Measurements from ENCODE around the gene OTUD1. TPM values are rescaled to one million over a fixed set of nuclear protein-coding genes. Genes with fewer than 3 reads are reported as not detected.

OTUD1 gene
- total RNA-seq, 2 experiments from 2014 or later, result 94.5 to 94.8 TPM

- DNase-seq, result no peak
- no peak overlapping the region for H3K27ac Mint-ChIP-seq
- CTCF ChIA-PET, result no interaction called here
- intact Hi-C loops (cut with DNase I, micrococcal nuclease), result no loop called here
- Histone ChIP-seq H3K36me3 (ENCODE audit: insufficient read depth, low read length) (no peaks in the 10 kb centered on the region), H3K27me3 (ENCODE audit: control insufficient read depth in 1 of 2, insufficient read depth in 2 of 2, low read length in 2 of 2) (peaks cover 0 to 2% of the 10 kb centered on the region in 2 experiments), H3K4me3 (ENCODE audit: low read length) (no peak overlapping the region), H3K27ac (ENCODE audit: low read depth in 1 of 2, low read length in 2 of 2) (no peak overlapping the region), H3K4me1 (ENCODE audit: insufficient read depth, low read length) (no peaks in the 10 kb centered on the region), H3K9me3 (ENCODE audit: control insufficient read depth in 1 of 2, insufficient read depth in 1 of 2, low read length in 2 of 2) (no peaks in the 10 kb centered on the region)
- H3K9me3 Mint-ChIP-seq, result no peaks in the 10 kb centered on the region
- H3K27me3 Mint-ChIP-seq, result peaks cover 22% of the 10 kb centered on the region
- no peaks in the 10 kb centered on the region for H3K36me3 Mint-ChIP-seq (ENCODE audit: low read depth)
- TF ChIP-seq CTCF (IDR thresholded peaks at IDR 0.05), result no peak
- POLR2A ChIA-PET, result no interaction called here
- H3K4me1 Mint-ChIP-seq (ENCODE audit: low read depth), result no peaks in the 10 kb centered on the region
- H3K4me3 Mint-ChIP-seq, result no peak overlapping the region
- no peak for ATAC-seq (ENCODE audit: poor library complexity)
These were observed 35.2 kb downstream of the OTUD1 start for GRCh38 chr10:23474081-23474480.

- peaks cover 17% of the 10 kb centered on the region for H3K27me3 Mint-ChIP-seq
- Histone ChIP-seq H3K4me1 (ENCODE audit: insufficient read depth, low read length) (no peaks in the 10 kb centered on the region), H3K27ac (ENCODE audit: low read depth in 1 of 2, low read length in 2 of 2) (no peak overlapping the region), H3K9me3 (ENCODE audit: control insufficient read depth in 1 of 2, insufficient read depth in 1 of 2, low read length in 2 of 2) (no peaks in the 10 kb centered on the region), H3K27me3 (ENCODE audit: control insufficient read depth in 1 of 2, insufficient read depth in 2 of 2, low read length in 2 of 2) (peaks cover 0 to 2% of the 10 kb centered on the region in 2 experiments), H3K4me3 (ENCODE audit: low read length) (no peak overlapping the region), H3K36me3 (ENCODE audit: insufficient read depth, low read length) (no peaks in the 10 kb centered on the region)
- no peaks in the 10 kb centered on the region for H3K36me3 Mint-ChIP-seq (ENCODE audit: low read depth)
- ChIA-PET CTCF (no interaction called here), POLR2A (no interaction called here)
- no peaks in the 10 kb centered on the region for H3K4me1 Mint-ChIP-seq (ENCODE audit: low read depth)
- H3K4me3 Mint-ChIP-seq, result no peak overlapping the region
- ATAC-seq (ENCODE audit: poor library complexity) (no peak), DNase-seq (no peak)
- H3K9me3 Mint-ChIP-seq, result no peaks in the 10 kb centered on the region
- no peak for TF ChIP-seq CTCF (IDR thresholded peaks at IDR 0.05)
- intact Hi-C loops (cut with DNase I, micrococcal nuclease), result no loop called here
- H3K27ac Mint-ChIP-seq, result no peak overlapping the region
These were observed 35.8 kb downstream of the OTUD1 start for GRCh38 chr10:23474626-23475025.

GRCh38 chr10:23478570-23478969 is 39.7 kb downstream of the OTUD1 start:
- H3K4me1 ChIP-seq (ENCODE audit: insufficient read depth, low read length), result no peaks in the 10 kb centered on the region
- POLR2A ChIA-PET, result no interaction called here
- CTCF ChIA-PET, result no interaction called here
- no peak overlapping the region for H3K27ac ChIP-seq (ENCODE audit: low read depth in 1 of 2, low read length in 2 of 2)
- intact Hi-C loops (cut with DNase I, micrococcal nuclease), result no loop called here
- no peak for TF ChIP-seq CTCF (IDR thresholded peaks at IDR 0.05)
- H3K36me3 Mint-ChIP-seq (ENCODE audit: low read depth), result no peaks in the 10 kb centered on the region
- DNase-seq, result no peak
- no peak for ATAC-seq (ENCODE audit: poor library complexity)
- H3K9me3 ChIP-seq (ENCODE audit: control insufficient read depth in 1 of 2, insufficient read depth in 1 of 2, low read length in 2 of 2), result no peaks in the 10 kb centered on the region
- no peak overlapping the region for H3K4me3 ChIP-seq (ENCODE audit: low read length)
- no peaks in the 10 kb centered on the region for H3K36me3 ChIP-seq (ENCODE audit: insufficient read depth, low read length)
- H3K4me1 Mint-ChIP-seq (ENCODE audit: low read depth), result no peaks in the 10 kb centered on the region
- H3K4me3 Mint-ChIP-seq, result no peak overlapping the region
- no peaks in the 10 kb centered on the region for H3K9me3 Mint-ChIP-seq
- H3K27me3 ChIP-seq (ENCODE audit: control insufficient read depth in 1 of 2, insufficient read depth in 2 of 2, low read length in 2 of 2), result no peaks in the 10 kb centered on the region
- H3K27ac Mint-ChIP-seq, result no peak overlapping the region
- peaks cover 7% of the 10 kb centered on the region for H3K27me3 Mint-ChIP-seq

Measured in CD4-positive, alpha-beta T cell (primary cell).